GM12872 (cell line): ENCODE measurements around the gene GPC6.

ENCODE experiments used
- TF ChIP-seq, protein P1 (sequence below): IDR thresholded peaks from 3 replicates; pipeline ENCODE4 v1.5.1; 2011; ENCODE audit warnings: low read depth, mild to moderate bottlenecking, low read length, moderate library complexity; ENCODE audit not compliant: insufficient read depth

The GPC6 gene

DNA sequence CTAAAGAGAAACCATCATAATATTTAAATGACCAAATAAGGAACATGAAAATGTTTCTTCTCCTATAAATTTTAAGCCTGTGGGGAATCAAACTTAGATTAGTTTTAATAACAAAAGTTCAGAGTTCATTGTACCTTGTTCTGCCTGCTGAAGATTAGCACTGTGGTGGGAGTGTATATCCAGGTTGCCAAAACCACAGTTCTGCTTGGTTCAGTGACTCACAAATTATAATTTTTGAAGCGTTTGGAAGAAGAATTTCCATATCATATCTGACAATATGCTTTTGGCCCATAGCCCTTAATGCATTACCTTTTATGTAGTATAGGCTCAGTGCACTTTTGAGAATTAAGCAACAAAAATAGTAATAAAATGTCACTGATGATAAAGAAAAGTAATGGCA lies 545.2 kb downstream of the GPC6 start:
- TF ChIP-seq, protein P1, sequence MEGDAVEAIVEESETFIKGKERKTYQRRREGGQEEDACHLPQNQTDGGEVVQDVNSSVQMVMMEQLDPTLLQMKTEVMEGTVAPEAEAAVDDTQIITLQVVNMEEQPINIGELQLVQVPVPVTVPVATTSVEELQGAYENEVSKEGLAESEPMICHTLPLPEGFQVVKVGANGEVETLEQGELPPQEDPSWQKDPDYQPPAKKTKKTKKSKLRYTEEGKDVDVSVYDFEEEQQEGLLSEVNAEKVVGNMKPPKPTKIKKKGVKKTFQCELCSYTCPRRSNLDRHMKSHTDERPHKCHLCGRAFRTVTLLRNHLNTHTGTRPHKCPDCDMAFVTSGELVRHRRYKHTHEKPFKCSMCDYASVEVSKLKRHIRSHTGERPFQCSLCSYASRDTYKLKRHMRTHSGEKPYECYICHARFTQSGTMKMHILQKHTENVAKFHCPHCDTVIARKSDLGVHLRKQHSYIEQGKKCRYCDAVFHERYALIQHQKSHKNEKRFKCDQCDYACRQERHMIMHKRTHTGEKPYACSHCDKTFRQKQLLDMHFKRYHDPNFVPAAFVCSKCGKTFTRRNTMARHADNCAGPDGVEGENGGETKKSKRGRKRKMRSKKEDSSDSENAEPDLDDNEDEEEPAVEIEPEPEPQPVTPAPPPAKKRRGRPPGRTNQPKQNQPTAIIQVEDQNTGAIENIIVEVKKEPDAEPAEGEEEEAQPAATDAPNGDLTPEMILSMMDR: no peak

DNA sequence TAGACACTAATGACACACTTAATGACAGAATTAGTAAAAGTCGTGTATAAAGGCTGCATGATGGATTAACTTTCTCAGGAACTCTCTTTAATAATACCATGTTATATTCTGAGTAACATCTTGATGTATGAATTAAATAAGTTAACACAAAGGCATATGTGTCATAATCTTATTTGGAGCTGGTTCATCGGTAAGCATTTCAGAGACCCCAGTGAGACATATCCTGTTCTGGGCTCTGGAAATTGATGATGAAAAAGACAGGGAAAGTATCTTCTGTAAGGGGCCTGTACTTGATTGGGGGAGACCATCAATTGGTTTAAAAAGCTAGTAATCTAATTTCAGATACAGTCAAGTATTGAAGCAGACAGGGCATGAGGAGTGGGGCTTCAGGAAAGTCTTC lies 547.9 kb downstream of the GPC6 start:
- TF ChIP-seq, protein P1: no peak

DNA sequence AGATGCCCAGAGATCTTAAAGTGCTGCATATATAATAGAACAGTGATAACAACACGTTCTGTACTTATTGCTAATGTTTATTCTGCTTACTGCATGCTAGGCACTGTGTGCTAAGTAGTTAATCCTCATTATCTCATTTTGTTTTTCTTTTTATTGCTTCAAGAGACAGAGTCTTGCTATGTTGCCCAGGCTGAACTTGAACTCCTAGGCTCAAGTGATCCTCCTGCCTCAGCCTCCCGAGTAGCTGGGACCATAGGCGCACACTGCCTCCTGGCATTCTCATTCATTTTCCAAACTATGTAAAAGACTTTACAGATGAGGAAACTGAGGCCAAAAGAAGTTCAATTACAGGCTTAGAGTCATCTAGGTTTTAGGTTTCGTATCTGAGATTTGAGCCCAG lies 548.4 kb downstream of the GPC6 start:
- TF ChIP-seq, protein P1: no peak

DNA sequence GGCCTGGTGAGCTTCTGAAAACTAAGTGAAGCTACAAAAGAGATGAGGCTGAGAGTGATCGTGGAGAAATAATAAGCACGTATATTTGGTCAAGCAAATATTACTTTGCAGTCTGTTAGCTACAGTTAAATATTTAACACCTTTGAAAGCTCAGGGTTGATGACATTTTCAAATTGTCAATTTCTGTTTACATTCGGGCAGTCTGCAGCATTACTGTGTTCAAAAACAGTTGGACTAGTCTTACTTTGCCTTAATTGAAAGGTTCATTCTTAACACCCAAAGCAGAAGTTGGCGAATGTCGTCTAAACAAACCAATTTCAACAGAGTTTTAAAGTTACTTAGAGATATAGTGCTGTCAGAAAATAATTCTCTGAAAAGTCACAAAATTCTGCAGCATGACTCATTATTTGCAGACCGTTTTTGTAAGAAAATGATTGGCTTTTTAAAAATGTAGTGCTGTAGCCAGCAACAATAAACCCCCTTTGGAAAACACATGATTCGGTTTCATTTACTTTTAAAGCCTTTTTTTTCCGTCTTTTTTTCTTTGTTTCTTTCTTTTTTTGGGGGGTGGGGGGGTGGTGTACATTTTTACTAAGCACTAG lies 549.0 kb downstream of the GPC6 start:
- TF ChIP-seq, protein P1: no peak

DNA sequence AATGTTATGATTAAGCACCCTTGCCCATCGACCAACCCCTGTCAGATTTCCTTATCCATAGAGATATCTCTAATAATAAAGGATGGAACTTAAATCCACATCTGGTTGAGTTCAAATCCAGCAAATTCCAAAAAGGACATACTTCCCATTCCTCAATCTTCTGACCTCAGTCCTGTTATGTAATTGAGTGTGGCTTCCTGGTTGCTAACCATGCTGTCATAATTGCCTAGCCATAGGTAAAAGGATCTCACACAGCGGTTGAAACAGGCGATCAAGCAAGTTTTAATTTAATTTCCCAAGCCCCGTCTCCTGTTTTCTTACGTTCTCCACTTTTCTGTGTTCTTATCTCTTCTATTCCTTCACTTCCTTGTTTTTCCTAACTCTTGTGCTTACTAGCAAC lies 550.3 kb downstream of the GPC6 start:
- TF ChIP-seq, protein P1: no peak

DNA sequence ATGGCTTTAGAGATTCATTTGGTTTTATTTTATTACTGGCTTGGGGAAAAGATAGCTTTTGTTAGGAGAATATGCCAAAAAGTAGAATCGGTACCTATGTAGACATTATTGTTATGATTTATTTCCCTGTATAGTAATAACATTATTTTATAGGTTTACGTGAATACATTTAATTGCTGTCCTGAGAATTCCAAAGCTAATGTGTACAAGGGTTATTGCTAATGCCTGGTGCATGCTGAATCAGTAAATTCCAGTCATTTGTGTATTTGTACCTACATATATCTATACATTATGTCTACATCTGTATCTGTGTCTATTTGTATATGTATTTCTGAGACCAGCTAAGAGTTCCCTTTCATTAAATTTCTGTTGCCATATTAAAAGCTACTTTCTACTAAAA lies 550.9 kb downstream of the GPC6 start:
- TF ChIP-seq, protein P1: no peak

DNA sequence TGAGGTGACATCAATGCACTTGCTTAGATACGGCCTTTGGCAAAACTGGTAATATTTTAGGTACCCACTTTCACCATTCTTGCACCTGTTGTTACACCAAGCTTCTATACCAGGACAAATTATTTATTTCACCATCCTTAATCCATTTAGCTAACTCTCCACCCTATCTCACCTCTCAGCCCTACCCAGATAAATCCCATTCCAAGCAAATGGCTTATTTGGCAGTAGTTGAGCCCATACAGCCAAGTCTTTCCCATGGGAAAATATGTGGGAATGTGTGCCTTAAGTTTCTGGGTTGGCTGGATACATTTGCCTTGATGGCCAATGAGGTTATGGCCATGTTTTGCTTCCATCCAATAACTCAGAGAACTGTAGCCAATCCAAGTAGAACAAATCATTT lies 551.9 kb downstream of the GPC6 start:
- TF ChIP-seq, protein P1: no peak
